Lower leg skin (tissue), 3 donors: Measurements from ENCODE around the gene ZNF687.

Experiments
- POLR2A ChIP-seq, 2 donors: fragments of 450-650 bp; IDR thresholded peaks; one replicate each; pipeline ENCODE4 v1.6.1; 2016 to 2017; ENCODE audit warnings: antibody characterized with exemption in 2 of 2, mild to moderate bottlenecking in 1 of 2, moderate library complexity in 1 of 2
- TF ChIP-seq, protein P1 (sequence below), 3 donors: fragments of 450-650 bp; IDR thresholded peaks; one replicate each; pipeline ENCODE4 v1.5.1; 2016; ENCODE audit warnings: antibody characterized with exemption in 3 of 3, mild to moderate bottlenecking in 3 of 3, moderate library complexity in 2 of 3

DNA sequence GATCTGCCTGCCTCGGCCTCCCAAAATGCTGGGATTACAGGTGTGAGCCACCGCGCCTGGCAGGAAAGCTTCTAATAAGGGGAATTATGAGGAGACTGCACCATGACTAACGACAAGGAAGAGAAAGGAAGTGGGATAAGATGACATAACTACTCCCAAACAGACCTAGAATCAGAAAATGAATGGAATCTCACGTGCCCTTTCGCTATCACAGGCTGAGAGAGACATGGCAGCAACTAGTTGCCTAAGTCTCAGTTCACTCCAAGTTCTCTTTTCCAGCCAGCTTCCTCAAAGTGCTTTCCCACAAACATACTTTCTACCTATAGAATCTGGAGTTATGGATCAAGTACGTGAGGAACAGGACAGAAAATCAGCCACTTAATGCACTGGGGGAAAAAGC, 43.1 kb downstream of the ZNF687 start:
- TF ChIP-seq, protein P1, sequence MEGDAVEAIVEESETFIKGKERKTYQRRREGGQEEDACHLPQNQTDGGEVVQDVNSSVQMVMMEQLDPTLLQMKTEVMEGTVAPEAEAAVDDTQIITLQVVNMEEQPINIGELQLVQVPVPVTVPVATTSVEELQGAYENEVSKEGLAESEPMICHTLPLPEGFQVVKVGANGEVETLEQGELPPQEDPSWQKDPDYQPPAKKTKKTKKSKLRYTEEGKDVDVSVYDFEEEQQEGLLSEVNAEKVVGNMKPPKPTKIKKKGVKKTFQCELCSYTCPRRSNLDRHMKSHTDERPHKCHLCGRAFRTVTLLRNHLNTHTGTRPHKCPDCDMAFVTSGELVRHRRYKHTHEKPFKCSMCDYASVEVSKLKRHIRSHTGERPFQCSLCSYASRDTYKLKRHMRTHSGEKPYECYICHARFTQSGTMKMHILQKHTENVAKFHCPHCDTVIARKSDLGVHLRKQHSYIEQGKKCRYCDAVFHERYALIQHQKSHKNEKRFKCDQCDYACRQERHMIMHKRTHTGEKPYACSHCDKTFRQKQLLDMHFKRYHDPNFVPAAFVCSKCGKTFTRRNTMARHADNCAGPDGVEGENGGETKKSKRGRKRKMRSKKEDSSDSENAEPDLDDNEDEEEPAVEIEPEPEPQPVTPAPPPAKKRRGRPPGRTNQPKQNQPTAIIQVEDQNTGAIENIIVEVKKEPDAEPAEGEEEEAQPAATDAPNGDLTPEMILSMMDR (IDR thresholded peaks at IDR 0.05) = no peak
- no peak for TF ChIP-seq POLR2A (IDR thresholded peaks at IDR 0.05)
